ENCODE results near the gene CCDC63. TPM values are rescaled to one million over a fixed set of nuclear protein-coding genes. Genes with fewer than 3 reads are reported as not detected.

CCDC63 gene
- total RNA-seq, 1 experiment from 2014 or later = not detected

GRCh38 chr12:110850762-110851161 is 4.0 kb downstream of the CCDC63 start:
- intact Hi-C loops (cut with micrococcal nuclease; ENCODE audit: unreplicated experiment) (no loop called here), in situ Hi-C loops (cut with HindIII; ENCODE audit: low pct_unique_long_range_greater_than_20kb, low sequenced_read_pairs) (no loop called here)
- ChIA-PET CTCF (no interaction called here), POLR2A (no interaction called here)
- Histone ChIP-seq H3K27ac (ENCODE audit: low read length) (no peak overlapping the region), H3K27me3 (ENCODE audit: control insufficient read depth, insufficient read depth, low read length) (no peaks in the 10 kb centered on the region), H3K4me3 (ENCODE audit: low read depth in 2 of 2, low read length in 2 of 2) (no peak overlapping the region), H3K4me1 (ENCODE audit: control insufficient read depth, insufficient read depth, low read length) (no peaks in the 10 kb centered on the region; the same call in 1 of the 2 replicates), H3K36me3 (ENCODE audit: control insufficient read depth, insufficient read depth, low read length) (no peaks in the 10 kb centered on the region), H3K9me3 (ENCODE audit: control insufficient read depth, insufficient read depth, low read depth, low read length) (no peaks in the 10 kb centered on the region)
- DNase-seq (ENCODE audit: low read depth, low spot score) (no peak), ATAC-seq (no peak)
- no TSS peak for BruUV-seq (replicated peaks)
- no peak for TF ChIP-seq SIN3A (IDR thresholded peaks at IDR 0.05; ENCODE audit: borderline replicate concordance, insufficient read depth, low read depth, low read length)

GRCh38 chr12:110853836-110854235 is 7.0 kb downstream of the CCDC63 start:
- Histone ChIP-seq H3K4me3 (ENCODE audit: low read depth in 2 of 2, low read length in 2 of 2) (no peak overlapping the region), H3K9me3 (ENCODE audit: control insufficient read depth, insufficient read depth, low read depth, low read length) (no peaks in the 10 kb centered on the region), H3K4me1 (ENCODE audit: control insufficient read depth, insufficient read depth, low read length) (no peaks in the 10 kb centered on the region), H3K27me3 (ENCODE audit: control insufficient read depth, insufficient read depth, low read length) (no peaks in the 10 kb centered on the region), H3K36me3 (ENCODE audit: control insufficient read depth, insufficient read depth, low read length) (no peaks in the 10 kb centered on the region), H3K27ac (ENCODE audit: low read length) (no peak overlapping the region)
- ChIA-PET CTCF (no interaction called here), POLR2A (no interaction called here)
- no peak for TF ChIP-seq SIN3A (IDR thresholded peaks at IDR 0.05; ENCODE audit: borderline replicate concordance, insufficient read depth, low read depth, low read length)
- no peak for TF ChIP-seq TCF7L2 (IDR thresholded peaks at IDR 0.05; ENCODE audit: low read depth, low read length)
- no peak for TF ChIP-seq POLR2AphosphoS5 (IDR thresholded peaks at IDR 0.05; ENCODE audit: low read depth, low read length)
- no peak for TF ChIP-seq REST (IDR thresholded peaks at IDR 0.05; ENCODE audit: insufficient read depth in 1 of 2, low read depth in 2 of 2, low read length in 1 of 2)
- TF ChIP-seq, protein P1, sequence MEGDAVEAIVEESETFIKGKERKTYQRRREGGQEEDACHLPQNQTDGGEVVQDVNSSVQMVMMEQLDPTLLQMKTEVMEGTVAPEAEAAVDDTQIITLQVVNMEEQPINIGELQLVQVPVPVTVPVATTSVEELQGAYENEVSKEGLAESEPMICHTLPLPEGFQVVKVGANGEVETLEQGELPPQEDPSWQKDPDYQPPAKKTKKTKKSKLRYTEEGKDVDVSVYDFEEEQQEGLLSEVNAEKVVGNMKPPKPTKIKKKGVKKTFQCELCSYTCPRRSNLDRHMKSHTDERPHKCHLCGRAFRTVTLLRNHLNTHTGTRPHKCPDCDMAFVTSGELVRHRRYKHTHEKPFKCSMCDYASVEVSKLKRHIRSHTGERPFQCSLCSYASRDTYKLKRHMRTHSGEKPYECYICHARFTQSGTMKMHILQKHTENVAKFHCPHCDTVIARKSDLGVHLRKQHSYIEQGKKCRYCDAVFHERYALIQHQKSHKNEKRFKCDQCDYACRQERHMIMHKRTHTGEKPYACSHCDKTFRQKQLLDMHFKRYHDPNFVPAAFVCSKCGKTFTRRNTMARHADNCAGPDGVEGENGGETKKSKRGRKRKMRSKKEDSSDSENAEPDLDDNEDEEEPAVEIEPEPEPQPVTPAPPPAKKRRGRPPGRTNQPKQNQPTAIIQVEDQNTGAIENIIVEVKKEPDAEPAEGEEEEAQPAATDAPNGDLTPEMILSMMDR (IDR thresholded peaks at IDR 0.05) = no peak
- ATAC-seq (no peak), DNase-seq (ENCODE audit: low read depth, low spot score) (no peak)
- intact Hi-C loops (cut with micrococcal nuclease; ENCODE audit: unreplicated experiment) = no loop called here
- in situ Hi-C loops (cut with HindIII; ENCODE audit: low pct_unique_long_range_greater_than_20kb, low sequenced_read_pairs) = no loop called here
- BruUV-seq (replicated peaks) = no TSS peak

DNA sequence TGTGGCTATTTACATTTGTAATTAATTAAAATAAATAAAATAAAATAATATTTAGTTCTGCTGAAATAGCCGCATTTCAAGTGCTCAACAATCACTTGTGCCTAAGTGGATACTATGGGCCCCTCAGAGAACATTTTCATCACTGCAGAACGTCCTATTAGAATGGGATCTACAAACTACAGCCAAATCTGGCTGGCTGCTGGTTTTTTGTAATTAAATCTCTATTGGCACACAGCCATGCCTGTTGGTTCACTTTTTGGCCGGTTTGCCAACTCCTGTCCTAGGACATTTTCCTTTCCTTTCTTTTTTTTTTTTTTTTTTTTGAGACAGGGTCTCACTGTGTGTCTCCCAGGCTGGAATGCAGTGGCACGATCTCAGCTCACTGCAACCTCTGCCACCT is 9.8 kb downstream of the CCDC63 start:
- ChIA-PET POLR2A (no interaction called here), CTCF (no interaction called here)
- in situ Hi-C loops (cut with HindIII; ENCODE audit: low pct_unique_long_range_greater_than_20kb, low sequenced_read_pairs) (no loop called here), intact Hi-C loops (cut with micrococcal nuclease; ENCODE audit: unreplicated experiment) (no loop called here)
- Histone ChIP-seq H3K9me3 (ENCODE audit: control insufficient read depth, insufficient read depth, low read depth, low read length) (no peaks in the 10 kb centered on the region), H3K4me3 (ENCODE audit: low read depth in 2 of 2, low read length in 2 of 2) (no peak overlapping the region), H3K4me1 (ENCODE audit: control insufficient read depth, insufficient read depth, low read length) (no peaks in the 10 kb centered on the region), H3K27me3 (ENCODE audit: control insufficient read depth, insufficient read depth, low read length) (no peaks in the 10 kb centered on the region), H3K27ac (ENCODE audit: low read length) (no peak overlapping the region), H3K36me3 (ENCODE audit: control insufficient read depth, insufficient read depth, low read length) (no peaks in the 10 kb centered on the region)
- TF ChIP-seq TCF7L2 (IDR thresholded peaks at IDR 0.05; ENCODE audit: low read depth, low read length) (no peak), POLR2AphosphoS5 (IDR thresholded peaks at IDR 0.05; ENCODE audit: low read depth, low read length) (no peak), SIN3A (IDR thresholded peaks at IDR 0.05; ENCODE audit: borderline replicate concordance, insufficient read depth, low read depth, low read length) (no peak), REST (IDR thresholded peaks at IDR 0.05; ENCODE audit: insufficient read depth in 1 of 2, low read depth in 2 of 2, low read length in 1 of 2) (no peak)
- TF ChIP-seq, protein P1 (IDR thresholded peaks at IDR 0.05) = no peak
- no TSS peak for BruUV-seq (replicated peaks)
- no peak for DNase-seq (ENCODE audit: low read depth, low spot score)
- ATAC-seq = no peak

All from Panc1 (cell line).